Measurements from ENCODE around the gene FSCN2. TPM values are rescaled to one million over a fixed set of nuclear protein-coding genes. Genes with fewer than 3 reads are reported as not detected.

Gene FSCN2
- total RNA-seq, 1 experiment from 2014 or later: 1.6 TPM

DNA sequence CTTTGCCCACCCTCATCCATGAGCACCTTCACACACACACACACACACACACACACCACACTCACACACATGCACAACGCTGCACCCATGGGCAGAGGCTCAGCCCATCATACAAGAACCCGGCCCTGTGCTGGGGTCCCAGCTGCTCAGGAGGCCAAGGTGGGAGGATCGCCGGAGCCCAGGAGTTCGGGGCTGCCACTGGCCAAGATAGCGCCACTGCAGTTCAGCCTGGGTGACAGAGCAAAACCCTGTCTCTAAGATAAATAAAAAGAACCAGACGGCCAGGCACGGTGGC is 3.4 kb upstream of the FSCN2 start:
- Histone ChIP-seq H3K27me3 (ENCODE audit: insufficient read depth, low read length) (no peaks in the 10 kb centered on the region; the same call in 1 of the 2 replicates), H4K20me1 (ENCODE audit: control insufficient read depth, insufficient read depth, insufficient read length) (no peaks in the 10 kb centered on the region), H2BK5ac (ENCODE audit: insufficient read length, low read length) (no peak overlapping the region), H2BK20ac (ENCODE audit: low read depth, low read length, poor library complexity, severe bottlenecking) (no peak overlapping the region), H3K4ac (ENCODE audit: low read depth, low read length) (no peak overlapping the region), H2BK120ac (ENCODE audit: low read depth, low read length, poor library complexity, severe bottlenecking) (no peak overlapping the region), H3K56ac (ENCODE audit: insufficient read length, low read depth, low read length) (no peak overlapping the region), H2AK5ac (ENCODE audit: insufficient read length, low read length) (no peak overlapping the region), H3T11ph (ENCODE audit: low read length) (no peak overlapping the region), H3K79me2 (ENCODE audit: insufficient read depth, low read length) (no peaks in the 10 kb centered on the region), H3K14ac (ENCODE audit: insufficient read depth, low read length) (no peak overlapping the region), H3K23me2 (ENCODE audit: insufficient read length, low read depth, low read length, poor library complexity, severe bottlenecking) (no peaks in the 10 kb centered on the region), H3K9me3 (ENCODE audit: control insufficient read depth, low read depth, low read length) (no peaks in the 10 kb centered on the region), H3K4me1 (ENCODE audit: insufficient read depth, low read length) (no peaks in the 10 kb centered on the region), H4K5ac (ENCODE audit: insufficient read length, low read depth, low read length) (no peak overlapping the region), H3K18ac (ENCODE audit: insufficient read length, low read depth, low read length) (no peak overlapping the region), H4K91ac (ENCODE audit: insufficient read length, low read depth, low read length) (no peak overlapping the region), H3K23ac (ENCODE audit: insufficient read length, low read depth, low read length) (no peak overlapping the region), H4K8ac (replicated peaks; ENCODE audit: insufficient read length, low read depth, low read length) (no peak overlapping the region), H2BK12ac (ENCODE audit: insufficient read length, low read depth, low read length) (no peak overlapping the region), H2BK15ac (ENCODE audit: low read depth, low read length) (no peak overlapping the region), H3K27ac (ENCODE audit: insufficient read length, low read depth, low read length) (no peak overlapping the region), H3K4me2 (ENCODE audit: insufficient read depth, insufficient read length, low read length) (no peak overlapping the region), H2AFZ (ENCODE audit: low read length) (no peak overlapping the region), H3K79me1 (ENCODE audit: insufficient read depth, low read depth, low read length, poor library complexity, severe bottlenecking) (no peaks in the 10 kb centered on the region), H3K9ac (ENCODE audit: extremely low read depth, insufficient read length, low read length) (no peak overlapping the region)
- no CpG with 5 or more reads among the region's 8 CpGs for WGBS (ENCODE audit: extremely low coverage, insufficient read length, low lambda C conversion rate)
- Mint-ChIP-seq H3K36me3 (ENCODE audit: insufficient read depth in 1 of 3, low read depth in 3 of 3) (no peaks in the 10 kb centered on the region), H3K27me3 (ENCODE audit: low read depth) (peaks cover 60% of the 10 kb centered on the region), H3K9me3 (no peaks in the 10 kb centered on the region), H3K4me3 (no peak overlapping the region), H3K4me1 (peaks cover 5 to 13% of the 10 kb centered on the region in 2 experiments), H3K27ac (no peak overlapping the region)
- TF ChIP-seq, protein P1, sequence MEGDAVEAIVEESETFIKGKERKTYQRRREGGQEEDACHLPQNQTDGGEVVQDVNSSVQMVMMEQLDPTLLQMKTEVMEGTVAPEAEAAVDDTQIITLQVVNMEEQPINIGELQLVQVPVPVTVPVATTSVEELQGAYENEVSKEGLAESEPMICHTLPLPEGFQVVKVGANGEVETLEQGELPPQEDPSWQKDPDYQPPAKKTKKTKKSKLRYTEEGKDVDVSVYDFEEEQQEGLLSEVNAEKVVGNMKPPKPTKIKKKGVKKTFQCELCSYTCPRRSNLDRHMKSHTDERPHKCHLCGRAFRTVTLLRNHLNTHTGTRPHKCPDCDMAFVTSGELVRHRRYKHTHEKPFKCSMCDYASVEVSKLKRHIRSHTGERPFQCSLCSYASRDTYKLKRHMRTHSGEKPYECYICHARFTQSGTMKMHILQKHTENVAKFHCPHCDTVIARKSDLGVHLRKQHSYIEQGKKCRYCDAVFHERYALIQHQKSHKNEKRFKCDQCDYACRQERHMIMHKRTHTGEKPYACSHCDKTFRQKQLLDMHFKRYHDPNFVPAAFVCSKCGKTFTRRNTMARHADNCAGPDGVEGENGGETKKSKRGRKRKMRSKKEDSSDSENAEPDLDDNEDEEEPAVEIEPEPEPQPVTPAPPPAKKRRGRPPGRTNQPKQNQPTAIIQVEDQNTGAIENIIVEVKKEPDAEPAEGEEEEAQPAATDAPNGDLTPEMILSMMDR (conservative IDR thresholded peaks at IDR 0.05): no peak
- no peak for DNase-seq
